Measurements from ENCODE around the gene DSCAM.

DSCAM gene

DNA sequence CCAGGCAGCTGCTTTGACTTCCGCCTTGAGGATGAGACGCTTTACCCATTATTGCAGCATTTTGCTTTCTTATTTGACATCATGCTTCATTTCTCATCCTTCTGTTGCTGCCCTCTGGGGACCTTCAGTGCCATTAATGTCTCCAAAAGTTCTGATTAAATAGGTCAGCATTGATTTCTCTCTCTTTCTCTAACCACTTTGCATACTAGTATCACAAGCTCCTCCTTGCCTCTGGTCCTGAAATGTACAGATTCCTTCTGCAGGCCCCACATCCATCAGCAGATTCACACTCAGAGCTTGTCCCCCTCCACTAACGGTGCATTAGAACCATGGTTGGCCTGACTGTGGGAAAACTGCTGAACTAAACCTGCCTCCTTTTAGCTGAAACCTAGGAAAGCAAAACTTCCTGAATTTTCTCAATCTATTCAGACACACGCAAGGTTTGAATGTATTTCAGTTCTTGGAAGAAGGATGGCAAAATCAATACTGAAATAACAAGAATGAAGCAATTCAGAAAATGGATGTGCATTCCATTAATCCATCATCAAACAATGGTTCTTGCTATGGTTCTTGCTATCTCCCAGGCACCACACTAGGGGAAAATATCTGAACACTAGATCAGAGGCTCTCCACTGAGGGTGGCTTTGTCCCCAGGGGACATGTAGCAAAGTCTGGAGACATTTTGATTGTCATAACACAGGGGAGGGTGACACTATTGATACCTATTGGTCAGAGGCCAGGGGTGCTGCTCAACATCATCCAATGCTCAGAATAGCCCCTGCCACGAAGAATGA lies 825.2 kb downstream of the DSCAM start:
- no peak for DNase-seq

DNA sequence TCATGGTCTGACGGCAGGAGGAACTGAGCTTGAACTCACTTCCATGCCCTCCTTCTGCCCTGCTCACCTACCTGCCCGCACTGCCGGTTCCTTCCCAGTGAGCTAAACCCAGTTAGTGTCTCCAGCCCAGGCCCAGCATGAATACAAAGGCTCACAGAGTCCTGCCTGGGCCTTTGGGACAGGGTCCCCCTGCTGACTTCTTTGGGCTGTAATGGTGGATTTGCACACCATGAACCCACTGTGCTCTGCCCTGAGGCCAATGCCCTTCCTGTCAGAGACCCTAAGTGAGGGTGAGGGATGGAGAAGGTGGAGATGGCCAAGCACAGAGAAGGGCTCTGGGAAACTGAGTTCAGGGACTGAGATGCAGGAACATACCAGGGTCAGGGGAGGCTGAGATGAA lies 826.3 kb downstream of the DSCAM start:
- no peak for DNase-seq

DNA sequence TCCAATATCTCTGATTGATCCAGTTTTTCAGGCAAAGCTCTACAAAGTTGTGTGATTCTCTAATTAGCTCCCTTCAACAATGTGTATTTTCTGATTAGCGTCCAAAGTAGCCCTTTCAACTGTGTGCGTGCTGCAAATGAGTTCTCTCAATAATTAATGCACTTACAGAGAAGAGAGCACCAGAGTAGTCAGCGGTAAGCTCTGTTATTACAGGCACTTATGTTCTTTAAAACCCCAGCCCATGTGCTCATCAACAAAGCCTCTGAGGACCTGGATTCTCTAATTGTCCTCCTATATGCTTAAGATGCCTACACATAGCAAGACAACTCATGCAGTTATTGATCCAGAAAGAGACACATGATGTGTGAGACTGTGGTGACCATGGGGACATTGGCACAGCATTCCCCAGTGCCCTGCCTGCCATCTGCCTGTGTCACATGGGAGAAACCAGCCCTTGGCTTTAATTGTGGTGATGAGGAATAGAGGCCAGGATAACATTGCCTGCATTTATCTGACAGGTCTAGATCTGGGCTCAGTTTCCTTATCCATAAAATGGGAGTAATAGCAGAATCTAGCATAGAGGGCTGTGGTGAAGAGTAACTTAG lies 828.0 kb downstream of the DSCAM start:
- no peak for DNase-seq

DNA sequence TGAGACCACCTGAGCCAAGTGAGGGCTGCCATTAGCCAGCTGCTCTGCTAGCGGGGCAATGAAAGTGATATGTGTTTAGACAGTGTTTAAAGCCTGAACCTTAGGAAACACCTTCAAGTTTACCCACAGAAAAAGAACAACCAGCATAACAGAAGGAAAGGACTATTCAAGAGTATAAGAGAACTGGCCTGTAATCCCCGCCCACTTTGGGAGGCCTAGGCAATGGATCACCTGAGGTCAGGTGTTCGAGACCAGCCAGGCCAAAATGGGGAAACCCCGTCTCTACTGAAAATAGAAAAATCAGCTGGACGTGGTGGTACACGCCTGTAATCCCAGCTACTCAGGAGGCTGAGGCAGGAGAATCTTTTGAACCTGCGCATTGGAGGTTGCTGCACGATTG lies 830.3 kb downstream of the DSCAM start:
- DNase-seq, result no peak

DNA sequence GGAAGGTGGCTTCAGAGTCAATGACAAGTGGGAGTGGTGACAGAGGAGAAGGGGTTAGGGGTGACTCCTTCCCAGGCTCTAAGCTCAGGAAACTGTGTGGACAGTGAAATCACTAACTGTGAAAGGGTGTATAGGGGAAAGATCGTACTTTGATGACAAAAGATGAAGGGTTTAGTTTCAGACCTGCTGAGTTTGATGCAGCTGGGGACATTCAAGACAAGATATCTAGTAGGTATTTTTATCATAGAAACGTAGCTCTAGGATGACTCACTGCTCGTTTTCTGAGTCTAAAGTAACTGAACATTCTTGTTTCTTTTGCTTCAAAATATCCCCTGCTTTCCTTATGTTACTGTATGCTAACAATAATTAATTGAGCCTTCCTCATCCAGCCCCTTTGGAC lies 830.7 kb downstream of the DSCAM start:
- DNase-seq, result no peak

DNA sequence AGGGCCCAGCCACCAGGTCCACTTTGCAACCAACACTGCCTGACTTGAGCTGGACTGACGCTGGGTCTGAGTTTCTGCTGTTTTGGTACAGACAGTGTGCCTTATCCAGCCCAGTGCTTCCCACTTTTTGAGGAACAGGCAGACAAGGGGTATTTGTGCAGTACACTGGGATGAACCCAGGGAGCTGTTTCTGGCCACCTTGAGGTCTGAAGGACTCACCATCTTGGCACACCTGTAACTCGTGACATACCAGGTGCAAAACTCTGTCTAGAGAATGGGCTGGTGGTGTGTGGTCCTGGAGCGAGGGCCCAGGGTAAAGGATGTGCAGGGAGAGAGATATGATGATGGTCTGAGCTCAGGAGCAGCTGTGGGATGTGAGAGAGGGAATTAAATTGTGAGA lies 831.1 kb downstream of the DSCAM start:
- DNase-seq, result no peak

DNA sequence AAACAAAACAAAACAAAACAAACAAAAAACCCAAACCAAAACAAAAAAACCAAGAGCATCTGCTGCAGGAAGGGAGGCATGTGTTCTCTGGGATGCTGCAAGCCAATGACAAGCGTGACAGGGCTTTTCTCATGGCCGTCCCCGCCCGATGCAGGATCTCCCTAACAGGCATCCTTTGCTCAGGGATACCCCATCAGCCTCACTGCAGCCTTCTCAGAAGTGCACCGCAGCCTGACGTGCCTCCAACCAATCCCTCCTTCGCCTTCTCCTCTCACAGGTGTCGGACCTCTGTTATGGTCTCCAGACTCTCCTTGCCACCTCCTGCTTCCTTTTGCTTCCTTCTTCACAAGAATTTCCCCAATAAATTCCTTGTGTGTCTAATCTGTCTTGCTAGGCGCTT lies 832.6 kb downstream of the DSCAM start:
- no peak for DNase-seq

DNA sequence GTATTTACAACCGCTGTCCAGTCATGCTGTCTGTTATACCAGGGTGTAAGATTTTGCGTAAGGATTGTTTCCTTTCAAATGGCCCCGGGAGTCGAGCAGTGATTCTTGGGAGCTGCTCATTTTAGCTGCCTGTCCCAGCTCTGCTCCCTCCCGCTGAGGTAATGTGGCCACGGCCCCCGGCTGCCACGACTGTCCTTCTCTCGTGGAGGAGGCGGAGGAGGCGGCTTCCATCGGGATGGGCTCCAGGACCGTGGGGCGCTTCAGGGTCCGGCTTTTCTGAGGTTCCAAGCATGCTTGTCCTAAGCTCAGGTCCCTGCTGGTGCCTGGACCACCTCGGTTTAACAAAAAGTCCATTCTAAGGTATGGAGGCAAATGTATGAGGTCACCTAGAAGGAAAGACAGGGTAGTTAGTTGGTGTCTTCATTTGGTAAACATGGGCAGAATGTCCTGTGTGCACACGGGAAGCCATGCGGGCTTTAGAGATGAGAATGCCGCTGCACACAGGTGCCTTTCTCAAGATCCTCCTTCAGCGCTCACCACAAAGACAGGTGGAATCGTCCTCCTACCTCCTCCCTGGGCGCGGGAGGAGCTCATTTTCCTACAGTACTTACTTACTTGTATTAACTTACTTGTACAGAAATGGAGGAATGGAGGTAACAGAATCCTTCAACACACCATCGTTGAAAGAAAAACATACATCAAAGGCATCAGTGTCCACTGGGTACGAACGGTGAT lies 833.8 kb downstream of the DSCAM start:
- DNase-seq, result no peak

DNA sequence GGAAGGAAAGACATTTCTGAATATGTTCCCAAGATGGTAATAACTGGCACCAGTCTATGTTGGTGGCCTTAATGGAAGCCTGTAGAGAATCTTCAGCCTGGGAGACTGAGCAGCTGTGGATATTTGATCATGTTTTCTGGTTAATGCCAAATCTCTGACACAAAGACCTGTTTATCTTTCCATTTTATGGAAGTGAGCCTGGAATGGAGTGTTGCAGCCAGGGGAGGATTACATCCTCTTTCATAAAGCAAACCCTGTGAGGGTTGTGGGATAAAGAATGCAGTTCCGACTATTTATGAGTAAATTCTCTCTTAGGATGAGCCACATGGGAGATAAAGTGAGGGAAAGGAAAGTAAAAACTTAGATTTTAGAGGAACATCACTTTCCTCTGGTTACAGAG lies 835.6 kb downstream of the DSCAM start:
- no peak for DNase-seq

DNA sequence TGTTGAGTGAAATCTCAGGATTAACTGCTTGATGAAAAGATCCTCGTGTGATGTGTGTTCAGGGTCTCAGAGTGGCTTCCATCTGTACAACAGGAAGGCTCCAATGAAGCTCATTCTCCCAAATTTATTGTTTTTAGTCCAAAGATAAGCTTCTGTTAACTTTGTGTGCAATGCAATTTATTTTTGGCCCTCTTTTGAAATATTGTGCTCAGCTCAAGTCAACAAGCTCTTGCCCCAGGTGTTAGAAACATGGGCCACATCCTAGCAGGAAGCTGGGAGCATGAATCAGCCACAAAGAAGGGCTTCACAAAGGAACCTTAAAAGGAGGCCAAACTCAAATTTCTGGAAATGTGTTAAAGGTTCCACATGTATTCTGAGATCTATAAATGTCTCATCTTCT lies 844.0 kb downstream of the DSCAM start:
- DNase-seq, result peak in 1 of 2 donors; percentile 13

DNA sequence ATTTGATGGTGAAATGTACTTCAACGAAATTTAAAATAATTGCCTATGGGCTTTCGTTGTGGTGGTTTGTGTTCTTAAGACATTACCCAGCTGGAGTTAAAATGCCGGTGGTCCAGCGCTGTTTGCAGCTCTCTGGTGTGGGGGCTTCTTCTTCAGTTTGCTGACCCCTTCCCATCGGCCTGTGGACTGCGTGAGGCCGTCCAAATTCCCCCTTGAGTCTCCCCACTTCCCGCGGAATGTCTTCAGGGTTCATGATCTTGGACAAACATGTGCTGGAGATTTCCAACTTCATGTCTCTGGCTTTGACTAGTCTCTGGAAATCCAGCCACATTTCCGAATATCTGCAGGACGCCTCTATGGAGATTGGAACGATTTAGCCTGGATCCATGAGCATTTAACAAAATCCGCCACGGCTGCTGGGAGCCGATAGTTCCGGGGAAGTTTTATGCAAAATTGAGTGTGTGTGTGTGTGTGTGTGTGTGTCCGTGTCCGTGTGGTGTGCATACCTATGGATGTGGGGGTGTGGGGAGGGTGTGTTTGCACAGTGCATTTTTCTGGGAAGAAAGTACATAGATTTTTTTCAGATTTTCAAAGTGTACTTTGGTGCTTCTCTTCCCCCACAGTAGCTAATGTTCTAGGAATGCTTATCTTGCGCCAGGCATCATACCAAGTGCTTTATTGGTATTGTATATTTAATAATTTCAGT lies 862.5 kb downstream of the DSCAM start:
- no peak for DNase-seq

DNA sequence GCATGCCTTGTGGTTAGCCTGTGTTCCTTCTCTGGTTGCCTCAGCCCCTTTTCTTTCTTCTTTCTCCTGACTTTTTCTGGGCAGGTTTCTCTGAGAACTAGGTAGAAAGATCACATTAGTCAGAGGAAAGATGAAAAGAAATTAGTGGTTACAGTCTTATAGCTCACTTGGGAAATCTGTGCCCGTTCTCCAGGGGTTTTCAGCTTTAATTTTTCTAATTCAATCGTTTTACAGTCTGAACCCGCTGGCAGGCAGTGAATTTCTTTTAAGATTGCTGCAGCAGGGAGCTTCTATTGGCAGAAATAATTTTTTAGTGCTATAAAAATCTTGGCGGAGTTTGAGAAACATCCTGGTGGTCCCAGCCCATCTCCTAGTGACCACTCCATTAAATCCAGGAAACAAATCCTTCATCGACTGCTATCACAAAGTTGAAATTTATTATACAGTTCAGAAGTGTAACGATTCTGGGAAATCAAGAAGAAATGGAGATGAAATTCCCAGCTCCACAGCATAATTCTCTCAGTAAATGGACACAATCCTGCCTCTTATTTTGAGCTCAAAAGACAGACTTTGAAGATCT lies 866.6 kb downstream of the DSCAM start:
- no peak for DNase-seq

DNA sequence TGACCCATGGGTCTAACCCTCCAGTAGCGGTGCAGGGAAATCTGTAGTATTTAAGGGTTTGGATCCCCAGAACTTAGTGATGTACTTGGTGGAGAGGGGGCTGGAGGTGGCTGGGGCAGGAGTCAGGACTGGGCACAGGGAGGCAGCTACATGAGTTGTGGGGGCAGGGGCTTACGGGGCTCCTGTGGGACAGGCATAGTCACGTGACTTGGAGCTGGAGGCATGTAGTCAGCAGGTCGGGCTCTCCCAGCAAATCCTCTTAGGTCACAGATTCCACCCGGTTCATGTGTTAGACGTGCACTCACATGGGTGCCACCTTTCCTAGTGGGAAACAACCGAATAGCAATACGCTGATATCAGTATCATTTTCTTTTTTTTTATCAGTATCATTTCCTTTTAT lies 867.6 kb downstream of the DSCAM start:
- DNase-seq, result no peak

DNA sequence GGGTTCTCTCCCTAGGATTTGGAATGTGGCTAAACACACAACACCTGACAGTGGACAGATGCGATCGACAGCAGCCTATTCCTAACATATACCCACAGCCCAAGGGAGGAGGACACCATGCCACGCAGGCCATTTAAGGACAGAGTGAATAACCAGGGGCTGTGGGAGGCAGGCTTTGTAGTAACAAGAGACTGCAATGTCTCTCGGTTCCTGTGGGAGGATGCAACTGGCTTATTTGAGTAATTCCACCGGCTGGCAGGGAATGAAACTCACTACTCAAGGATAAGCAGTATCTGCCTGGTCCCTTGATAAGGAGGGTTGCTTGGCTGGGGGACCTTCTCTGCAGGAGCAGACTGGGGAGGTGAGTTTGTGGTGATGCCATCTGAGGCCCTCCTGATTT lies 870.2 kb downstream of the DSCAM start:
- DNase-seq, result no peak

DNA sequence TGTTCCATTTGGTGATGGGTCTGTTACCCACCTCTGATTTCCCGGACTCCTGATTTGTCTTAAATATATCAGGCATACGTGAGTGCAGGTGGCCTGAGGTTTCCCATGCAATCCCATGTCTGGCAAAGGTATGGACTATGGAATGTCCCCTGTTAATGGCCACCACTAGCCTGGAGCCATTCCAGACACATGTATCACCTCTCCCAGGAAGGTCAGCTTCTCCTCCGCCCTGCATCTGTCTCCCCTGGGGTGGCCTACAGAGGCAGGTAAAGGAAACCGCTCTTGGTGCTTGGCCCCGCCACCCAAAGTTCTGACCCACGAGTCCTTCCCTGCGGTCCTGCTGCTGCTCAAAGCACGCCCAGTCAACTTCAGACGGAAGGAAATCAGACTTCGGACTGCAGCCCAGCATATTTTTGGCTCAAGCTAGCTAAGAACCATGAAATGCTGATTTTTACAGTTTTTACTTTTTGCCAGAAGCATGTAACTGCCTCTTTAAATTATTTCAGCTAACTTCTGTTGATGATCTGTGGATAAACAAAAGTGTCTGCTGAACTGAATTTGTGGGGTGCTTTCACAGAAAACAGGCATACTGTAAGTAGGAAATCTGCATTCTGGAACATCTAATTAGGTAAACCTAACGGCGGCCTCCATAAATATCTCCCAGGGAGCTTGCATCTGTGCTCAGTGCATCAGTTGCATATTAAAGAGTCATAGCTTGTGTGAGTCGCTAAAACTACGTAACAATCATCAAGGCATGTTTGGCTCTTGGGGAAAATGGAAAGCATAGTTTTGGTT lies 873.8 kb downstream of the DSCAM start:
- no peak for DNase-seq

DNA sequence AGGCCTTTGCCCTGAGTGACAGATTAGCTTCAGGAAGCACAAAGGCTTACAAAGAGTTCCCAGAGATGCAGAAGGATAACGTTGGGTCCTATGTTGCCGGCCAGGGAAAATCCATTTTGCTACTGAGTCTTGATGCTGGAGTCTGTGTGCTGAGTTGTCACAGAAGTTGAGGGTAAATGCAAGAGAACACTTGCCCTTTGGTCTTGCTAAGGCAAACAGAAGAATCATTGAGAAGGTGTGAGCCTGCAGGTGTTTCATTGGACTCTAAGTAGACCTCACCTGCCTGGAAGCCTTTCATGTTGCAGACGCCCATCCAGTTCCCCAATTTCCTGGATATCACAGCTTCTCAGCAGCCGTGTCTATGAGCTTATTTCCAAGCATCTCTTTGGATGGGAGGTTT lies 874.5 kb downstream of the DSCAM start:
- no peak for DNase-seq

DNA sequence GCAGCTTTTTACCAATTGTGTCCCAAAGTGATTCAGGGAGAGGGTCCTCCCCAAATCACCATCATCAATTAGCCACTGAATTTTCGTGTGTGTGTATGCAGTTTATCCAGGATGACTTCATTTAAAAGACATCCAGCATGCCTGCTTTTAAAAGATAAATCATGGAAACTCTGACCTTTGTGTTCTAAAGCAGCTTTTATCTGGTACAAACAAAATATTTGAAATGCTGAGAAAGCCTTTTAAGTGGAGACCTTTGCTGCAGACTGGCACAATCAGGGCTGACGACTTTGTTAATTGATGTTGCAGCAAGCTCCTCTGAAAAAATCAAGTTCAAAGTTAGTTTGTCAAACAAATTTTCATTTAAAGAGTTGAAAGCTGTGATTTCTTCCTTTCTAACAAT lies 875.0 kb downstream of the DSCAM start:
- DNase-seq, result no peak

DNA sequence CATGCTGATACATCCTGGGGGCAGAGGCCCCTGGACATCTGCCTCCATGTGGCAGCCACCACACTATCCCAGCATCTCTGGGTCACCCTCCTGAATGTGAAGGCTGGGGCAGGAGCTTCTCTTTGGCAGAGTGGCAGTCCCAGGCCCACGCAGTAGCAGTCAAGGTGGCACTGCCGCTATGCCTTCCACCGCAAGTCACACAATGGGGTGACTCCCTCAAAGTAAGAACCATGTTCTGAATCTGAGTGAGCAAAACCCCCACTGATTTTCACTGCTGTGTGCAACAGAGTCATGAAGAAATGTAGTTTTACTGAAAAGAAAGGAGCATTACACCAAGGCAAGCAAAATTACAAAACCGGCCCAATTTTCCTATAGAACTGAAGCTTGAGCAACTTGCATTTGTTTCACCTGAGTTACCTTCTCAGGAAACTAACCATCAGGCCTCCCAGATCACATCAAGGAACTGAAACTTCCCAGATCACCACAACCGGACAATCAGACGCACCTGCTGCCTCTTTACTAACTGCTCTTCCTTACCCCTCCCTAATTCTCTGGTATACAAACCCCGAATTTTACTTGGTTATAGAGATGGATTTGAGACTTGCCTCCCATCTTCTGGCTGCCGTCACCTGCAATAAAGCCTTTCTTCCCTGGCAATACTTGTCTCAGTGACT lies 877.1 kb downstream of the DSCAM start:
- DNase-seq, result no peak

DNA sequence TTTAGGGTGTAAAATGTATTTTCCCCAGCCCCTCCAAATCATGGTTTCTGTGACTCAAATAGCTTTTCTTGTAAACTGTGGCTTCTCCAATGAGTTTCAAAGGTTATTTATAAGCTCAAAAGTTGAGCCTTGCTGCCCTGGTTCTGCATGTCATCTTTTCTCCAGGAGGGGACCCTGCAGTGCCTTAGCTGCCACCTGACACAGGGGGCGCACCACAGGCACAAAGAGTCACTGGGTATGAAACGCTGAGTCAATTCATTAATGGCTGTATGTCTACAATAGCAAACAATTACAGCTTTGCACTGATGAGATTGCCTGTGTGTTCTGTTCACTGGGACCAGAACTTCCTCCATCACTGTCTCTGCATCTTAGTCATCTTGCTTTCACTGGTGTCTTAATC lies 878.9 kb downstream of the DSCAM start:
- DNase-seq, result no peak

DNA sequence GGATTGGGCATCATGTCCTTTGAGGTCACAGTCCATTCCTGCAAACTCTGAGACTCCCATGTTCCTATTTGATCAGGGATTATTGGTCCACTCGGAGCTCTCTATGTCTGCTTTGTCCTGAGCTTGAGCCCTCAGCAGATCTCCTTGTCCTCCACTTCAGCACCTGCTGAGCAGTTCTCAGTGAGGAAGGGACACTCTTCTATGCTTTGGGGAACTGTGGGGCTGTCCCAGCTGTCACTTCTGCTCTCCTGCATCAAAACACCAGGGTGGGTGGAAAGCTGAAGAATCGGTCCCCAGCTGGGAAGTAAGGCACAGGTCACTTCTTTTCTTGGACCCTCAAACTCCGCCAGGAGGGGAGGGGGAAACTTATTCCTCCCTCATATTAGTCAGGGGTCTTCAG lies 880.2 kb downstream of the DSCAM start:
- no peak for DNase-seq

DNA sequence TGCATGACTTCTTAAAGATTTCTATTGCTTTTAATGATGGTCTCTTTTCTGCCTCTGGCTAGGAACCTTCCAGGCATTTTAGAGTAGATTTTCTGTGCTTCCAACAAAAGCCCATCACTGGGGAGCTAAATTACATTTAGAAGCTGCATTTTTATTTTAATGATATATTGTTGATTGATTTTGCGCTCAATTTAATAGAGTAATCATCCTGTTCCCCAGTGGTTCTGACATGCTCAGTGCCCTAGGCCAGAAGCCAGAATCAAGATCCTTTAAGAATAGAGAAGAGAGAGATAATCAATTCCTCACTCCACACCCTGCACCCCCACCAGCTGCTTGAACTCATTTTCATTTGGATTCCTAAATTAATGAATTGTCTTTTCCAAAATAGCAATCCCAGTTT lies 881.9 kb downstream of the DSCAM start:
- no peak for DNase-seq

DNA sequence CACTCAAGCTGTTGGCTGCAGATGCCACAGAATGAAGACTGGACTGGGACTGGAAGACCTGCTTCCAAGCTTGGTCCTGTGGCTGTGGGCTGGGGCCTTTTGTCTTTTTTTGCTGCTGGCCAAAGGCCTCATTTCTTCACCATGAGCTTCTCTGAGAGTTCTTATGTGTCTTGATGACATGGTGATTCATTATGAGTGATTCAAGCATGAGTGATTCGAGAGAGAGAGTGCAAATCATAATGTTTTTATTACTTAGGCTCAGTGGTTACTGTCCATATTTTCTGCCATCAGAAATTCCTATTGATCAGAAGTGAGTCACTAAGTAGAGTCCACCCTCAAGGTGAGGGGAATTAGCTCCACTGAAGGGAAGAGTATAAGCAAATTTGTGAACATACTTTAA lies 885.7 kb downstream of the DSCAM start:
- no peak for DNase-seq
